Activated CD8-positive, alpha-beta memory T cell treated with anti-CD3 and anti-CD28 coated beads, Interleukin-2, amount 10 ng/mL, durations not matched to agents 7 days and 5 days (primary cell): ENCODE data around the gene ALX4. TPM values are rescaled to one million over a fixed set of nuclear protein-coding genes. Genes with fewer than 3 reads are reported as not detected.
A peak's percentile ranks its signal among the peaks of the same experiment; 100 is the strongest.

ENCODE experiments used
- ATAC-seq: fragments of 150-1000 bp; cut with Tn5 transposase; one replicate; pipeline ENCODE4 v1.10.0; 2021; ENCODE audit warnings: moderate library complexity
- CTCF ChIA-PET: fragments of 350-600 bp; sonication (Branson Sonifier 250); formaldehyde crosslinking; loops from one replicate; lab custom pipeline; 2021; ENCODE audit warnings: antibody characterized with exemption; lab: Charles Lee
- DNase-seq: peaks from one replicate; pipeline ENCODE4 v3.0.0-alpha.2; 2020
- H3K27ac Mint-ChIP-seq: one replicate; pipeline ENCODE4 v1.8.0; 2021; ENCODE audit warnings: mild to moderate bottlenecking, mixed read lengths
- H3K27me3 Mint-ChIP-seq: one replicate; pipeline ENCODE4 v1.8.0; 2021; ENCODE audit warnings: mixed read lengths
- H3K36me3 Mint-ChIP-seq: one replicate; pipeline ENCODE4 v1.8.0; 2021; ENCODE audit warnings: mild to moderate bottlenecking, mixed read lengths
- H3K4me1 Mint-ChIP-seq: one replicate; pipeline ENCODE4 v1.8.0; 2021; ENCODE audit warnings: mixed read lengths
- H3K4me3 Mint-ChIP-seq: one replicate; pipeline ENCODE4 v1.8.0; 2021; ENCODE audit warnings: mild to moderate bottlenecking, moderate library complexity, mixed read lengths
- H3K9me3 Mint-ChIP-seq: one replicate; pipeline ENCODE4 v1.8.0; 2022; ENCODE audit warnings: low read depth, mixed read lengths
- total RNA-seq, 2 experiments: library from RNA; stranded (reverse); gene quantifications; one replicate each; pipeline ENCODE4 v1.2.3, GENCODE V29; 2021

Gene ALX4
- not detected for total RNA-seq

GRCh38 chr11:44309478-44310205 is at the start of gene ALX4:
ALX4 (minus strand) TSS chr11:44310139; CDS start chr11:44310062, 77 bp downstream.
- DNase-seq, result peak; percentile 48
- H3K27me3 Mint-ChIP-seq, result peaks cover 97% of the 10 kb centered on the region
- no peak for ATAC-seq
- H3K27ac Mint-ChIP-seq, result peak within 1 kb of the TSS; percentile 52
- H3K4me1 Mint-ChIP-seq, result peaks cover 23% of the 10 kb centered on the region
- no peaks in the 10 kb centered on the region for H3K36me3 Mint-ChIP-seq
- H3K4me3 Mint-ChIP-seq, result no peak within 1 kb of the TSS
- CTCF ChIA-PET, result interaction anchor here (1.0 kb wide), 1 partner anchor 24 kb away, joined by 3 read pairs; no protein-coding TSS in a partner anchor
- H3K9me3 Mint-ChIP-seq, result no peaks in the 10 kb centered on the region

- Mint-ChIP-seq H3K27me3 (peaks cover 22% of the 10 kb centered on the region), H3K36me3 (no peaks in the 10 kb centered on the region), H3K9me3 (no peaks in the 10 kb centered on the region), H3K4me3 (no peak overlapping the region), H3K27ac (no peak overlapping the region), H3K4me1 (no peaks in the 10 kb centered on the region)
- ATAC-seq (no peak), DNase-seq (no peak)
- CTCF ChIA-PET, result no interaction called here
Observed at GRCh38 chr11:44359162-44359561, 49.2 kb upstream of the ALX4 start.

GRCh38 chr11:44358713-44359112 is 48.8 kb upstream of the ALX4 start:
- Mint-ChIP-seq H3K36me3 (no peaks in the 10 kb centered on the region), H3K4me1 (no peaks in the 10 kb centered on the region), H3K27me3 (peaks cover 21% of the 10 kb centered on the region), H3K9me3 (no peaks in the 10 kb centered on the region), H3K27ac (no peak overlapping the region), H3K4me3 (no peak overlapping the region)
- CTCF ChIA-PET, result no interaction called here
- ATAC-seq (no peak), DNase-seq (no peak)

- no peak for DNase-seq
- ATAC-seq, result no peak
- no peak overlapping the region for H3K4me3 Mint-ChIP-seq
- H3K9me3 Mint-ChIP-seq, result no peaks in the 10 kb centered on the region
- no peaks in the 10 kb centered on the region for H3K36me3 Mint-ChIP-seq
- CTCF ChIA-PET, result no interaction called here
- H3K4me1 Mint-ChIP-seq, result no peaks in the 10 kb centered on the region
- no peak overlapping the region for H3K27ac Mint-ChIP-seq
- peaks cover 16% of the 10 kb centered on the region for H3K27me3 Mint-ChIP-seq
Observed at GRCh38 chr11:44357711-44358110, 47.8 kb upstream of the ALX4 start.

- no peaks in the 10 kb centered on the region for H3K36me3 Mint-ChIP-seq
- no peak overlapping the region for H3K4me3 Mint-ChIP-seq
- no peaks in the 10 kb centered on the region for H3K4me1 Mint-ChIP-seq
- CTCF ChIA-PET, result no interaction called here
- ATAC-seq (no peak), DNase-seq (no peak)
- H3K9me3 Mint-ChIP-seq, result no peaks in the 10 kb centered on the region
- no peak overlapping the region for H3K27ac Mint-ChIP-seq
- peaks cover 19% of the 10 kb centered on the region for H3K27me3 Mint-ChIP-seq
Observed at GRCh38 chr11:44356351-44356750, 46.4 kb upstream of the ALX4 start.

GRCh38 chr11:44351898-44352498 is 42.1 kb upstream of the ALX4 start:
- no peak overlapping the region for H3K4me3 Mint-ChIP-seq
- peaks cover 25% of the 10 kb centered on the region for H3K27me3 Mint-ChIP-seq
- no peak for DNase-seq
- H3K4me1 Mint-ChIP-seq, result no peaks in the 10 kb centered on the region
- no peaks in the 10 kb centered on the region for H3K9me3 Mint-ChIP-seq
- ATAC-seq, result no peak
- no peak overlapping the region for H3K27ac Mint-ChIP-seq
- CTCF ChIA-PET, result no interaction called here
- no peaks in the 10 kb centered on the region for H3K36me3 Mint-ChIP-seq

- no peak overlapping the region for H3K27ac Mint-ChIP-seq
- H3K27me3 Mint-ChIP-seq, result peaks cover 26% of the 10 kb centered on the region
- H3K4me3 Mint-ChIP-seq, result no peak overlapping the region
- ATAC-seq, result no peak
- no peaks in the 10 kb centered on the region for H3K9me3 Mint-ChIP-seq
- no peak for DNase-seq
- CTCF ChIA-PET, result no interaction called here
- H3K4me1 Mint-ChIP-seq, result no peaks in the 10 kb centered on the region
- no peaks in the 10 kb centered on the region for H3K36me3 Mint-ChIP-seq
Observed at GRCh38 chr11:44351006-44351660, 41.2 kb upstream of the ALX4 start.

- H3K4me1 Mint-ChIP-seq, result no peaks in the 10 kb centered on the region
- H3K4me3 Mint-ChIP-seq, result no peak overlapping the region
- ATAC-seq (no peak), DNase-seq (no peak)
- H3K36me3 Mint-ChIP-seq, result no peaks in the 10 kb centered on the region
- CTCF ChIA-PET, result no interaction called here
- H3K9me3 Mint-ChIP-seq, result no peaks in the 10 kb centered on the region
- no peak overlapping the region for H3K27ac Mint-ChIP-seq
- H3K27me3 Mint-ChIP-seq, result peaks cover 24% of the 10 kb centered on the region
Observed at GRCh38 chr11:44349328-44349727, 39.4 kb upstream of the ALX4 start.

- Mint-ChIP-seq H3K4me3 (no peak overlapping the region), H3K27ac (no peak overlapping the region), H3K27me3 (peaks cover 24% of the 10 kb centered on the region), H3K36me3 (no peaks in the 10 kb centered on the region), H3K4me1 (no peaks in the 10 kb centered on the region), H3K9me3 (no peaks in the 10 kb centered on the region)
- CTCF ChIA-PET, result no interaction called here
- DNase-seq (no peak), ATAC-seq (no peak)
Observed at GRCh38 chr11:44348721-44349120, 38.8 kb upstream of the ALX4 start.

GRCh38 chr11:44348114-44348513 is 38.2 kb upstream of the ALX4 start:
- Mint-ChIP-seq H3K36me3 (no peaks in the 10 kb centered on the region), H3K27me3 (peaks cover 24% of the 10 kb centered on the region), H3K27ac (no peak overlapping the region), H3K4me3 (no peak overlapping the region), H3K4me1 (no peaks in the 10 kb centered on the region), H3K9me3 (no peaks in the 10 kb centered on the region)
- ATAC-seq (no peak), DNase-seq (no peak)
- CTCF ChIA-PET, result no interaction called here

GRCh38 chr11:44347538-44347937 is 37.6 kb upstream of the ALX4 start:
- Mint-ChIP-seq H3K4me1 (no peaks in the 10 kb centered on the region), H3K36me3 (no peaks in the 10 kb centered on the region), H3K4me3 (no peak overlapping the region), H3K27me3 (peaks cover 24% of the 10 kb centered on the region), H3K27ac (no peak overlapping the region), H3K9me3 (no peaks in the 10 kb centered on the region)
- ATAC-seq, result no peak
- DNase-seq, result no peak
- CTCF ChIA-PET, result no interaction called here

- ATAC-seq, result no peak
- Mint-ChIP-seq H3K27me3 (peaks cover 21% of the 10 kb centered on the region), H3K36me3 (no peaks in the 10 kb centered on the region), H3K4me3 (no peak overlapping the region), H3K4me1 (no peaks in the 10 kb centered on the region), H3K27ac (no peak overlapping the region), H3K9me3 (no peaks in the 10 kb centered on the region)
- DNase-seq, result no peak
- CTCF ChIA-PET, result no interaction called here
Observed at GRCh38 chr11:44346983-44347382, 37.0 kb upstream of the ALX4 start.

GRCh38 chr11:44345781-44346180 is 35.8 kb upstream of the ALX4 start:
- Mint-ChIP-seq H3K9me3 (no peaks in the 10 kb centered on the region), H3K4me3 (no peak overlapping the region), H3K27ac (no peak overlapping the region), H3K36me3 (no peaks in the 10 kb centered on the region), H3K4me1 (no peaks in the 10 kb centered on the region), H3K27me3 (peaks cover 17% of the 10 kb centered on the region)
- CTCF ChIA-PET, result no interaction called here
- DNase-seq, result no peak
- ATAC-seq, result no peak

- no peak overlapping the region for H3K27ac Mint-ChIP-seq
- H3K27me3 Mint-ChIP-seq, result peaks cover 19% of the 10 kb centered on the region
- ATAC-seq, result no peak
- no peak overlapping the region for H3K4me3 Mint-ChIP-seq
- no peak for DNase-seq
- H3K4me1 Mint-ChIP-seq, result no peaks in the 10 kb centered on the region
- H3K36me3 Mint-ChIP-seq, result no peaks in the 10 kb centered on the region
- H3K9me3 Mint-ChIP-seq, result no peaks in the 10 kb centered on the region
- CTCF ChIA-PET, result no interaction called here
Observed at GRCh38 chr11:44344921-44345320, 35.0 kb upstream of the ALX4 start.
